ENCODE measurements around the gene LMOD3.

DNA sequence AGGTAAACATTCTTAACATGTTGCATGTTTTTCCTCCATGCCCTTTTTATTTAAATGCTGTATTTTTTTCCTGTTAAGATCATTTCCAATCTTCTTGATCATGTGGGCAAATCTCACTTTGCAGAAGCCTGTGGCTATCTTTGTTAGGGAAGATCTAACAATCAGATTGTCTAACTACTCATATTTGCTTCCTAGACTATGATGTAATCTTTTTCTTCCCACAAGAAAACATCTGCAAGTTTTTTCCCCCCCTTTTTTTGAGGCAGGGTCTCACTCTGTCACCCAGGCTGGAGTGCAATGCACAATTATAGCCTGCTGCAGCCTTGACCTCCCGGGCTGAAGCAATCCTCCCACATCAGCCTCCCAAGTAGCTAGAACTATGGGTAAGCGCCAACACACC, 15.0 kb upstream of the LMOD3 start:
- TF ChIP-seq, protein P1, sequence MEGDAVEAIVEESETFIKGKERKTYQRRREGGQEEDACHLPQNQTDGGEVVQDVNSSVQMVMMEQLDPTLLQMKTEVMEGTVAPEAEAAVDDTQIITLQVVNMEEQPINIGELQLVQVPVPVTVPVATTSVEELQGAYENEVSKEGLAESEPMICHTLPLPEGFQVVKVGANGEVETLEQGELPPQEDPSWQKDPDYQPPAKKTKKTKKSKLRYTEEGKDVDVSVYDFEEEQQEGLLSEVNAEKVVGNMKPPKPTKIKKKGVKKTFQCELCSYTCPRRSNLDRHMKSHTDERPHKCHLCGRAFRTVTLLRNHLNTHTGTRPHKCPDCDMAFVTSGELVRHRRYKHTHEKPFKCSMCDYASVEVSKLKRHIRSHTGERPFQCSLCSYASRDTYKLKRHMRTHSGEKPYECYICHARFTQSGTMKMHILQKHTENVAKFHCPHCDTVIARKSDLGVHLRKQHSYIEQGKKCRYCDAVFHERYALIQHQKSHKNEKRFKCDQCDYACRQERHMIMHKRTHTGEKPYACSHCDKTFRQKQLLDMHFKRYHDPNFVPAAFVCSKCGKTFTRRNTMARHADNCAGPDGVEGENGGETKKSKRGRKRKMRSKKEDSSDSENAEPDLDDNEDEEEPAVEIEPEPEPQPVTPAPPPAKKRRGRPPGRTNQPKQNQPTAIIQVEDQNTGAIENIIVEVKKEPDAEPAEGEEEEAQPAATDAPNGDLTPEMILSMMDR (IDR thresholded peaks at IDR 0.05) = no peak
- TF ChIP-seq POLR2A (IDR thresholded peaks at IDR 0.05) = no peak

All from testis (tissue), 2 donors.